Skeletal muscle satellite cell (primary cell): ENCODE measurements around the gene FREY1.
A peak's percentile ranks its signal among the peaks of the same experiment; 100 is the strongest.
"Not testable (repeated sequence)": the region's sequence is repeated elsewhere in the genome, so short reads cannot be mapped to it uniquely, and the experiment has no call there.

Experiments used
- H3K27me3 ChIP-seq: 2 replicates; pipeline ENCODE4 v1.7.0; 2013; ENCODE audit warnings: low read length; ENCODE audit not compliant: control insufficient read depth, insufficient read depth
- H3K36me3 ChIP-seq: 2 replicates; pipeline ENCODE4 v1.7.0; 2013; ENCODE audit warnings: mild to moderate bottlenecking, control low read depth, low read length; ENCODE audit not compliant: insufficient read depth
- H3K4me1 ChIP-seq: 2 replicates; pipeline ENCODE4 v1.7.0; 2013; ENCODE audit warnings: low read length; ENCODE audit not compliant: control insufficient read depth, insufficient read depth
- H3K4me2 ChIP-seq: 2 replicates; pipeline ENCODE4 v1.7.0; 2013; ENCODE audit warnings: mild to moderate bottlenecking, low read length
- H3K4me3 ChIP-seq: 2 replicates; pipeline ENCODE4 v1.7.0; 2013; ENCODE audit warnings: low read length
- H3K9ac ChIP-seq: 2 replicates; pipeline ENCODE4 v1.7.0; 2013; ENCODE audit warnings: mild to moderate bottlenecking, low read depth, low read length, moderate library complexity
- H3K9me3 ChIP-seq: replicated peaks from 2 replicates; pipeline ENCODE4 v1.7.0; 2013; ENCODE audit warnings: mild to moderate bottlenecking, control low read depth, low read length

FREY1 gene

DNA sequence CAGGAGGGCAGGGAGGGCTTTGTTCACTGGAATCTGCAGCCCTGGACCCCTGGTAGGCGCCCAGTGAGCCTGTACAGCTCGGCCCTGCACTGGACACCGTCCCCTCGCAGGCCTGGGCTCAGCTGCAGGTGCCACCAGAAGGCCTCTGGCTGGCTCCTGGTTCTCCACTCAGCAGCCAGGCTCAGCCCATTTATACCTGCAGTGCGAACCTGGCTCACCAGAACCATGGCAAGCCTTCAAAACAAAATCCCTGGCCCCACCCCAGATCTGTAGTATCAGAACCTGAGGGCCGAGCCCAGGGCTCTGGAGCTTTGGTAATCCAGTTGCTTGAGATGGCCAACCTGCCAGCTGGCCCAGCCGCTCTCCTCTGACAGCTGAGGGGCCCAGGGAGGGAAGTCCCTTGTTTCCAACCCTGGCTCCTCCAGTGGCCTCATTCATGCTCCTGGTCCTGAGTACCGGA is 870 bp upstream of the FREY1 start:
- no peak overlapping the region for H3K4me2 ChIP-seq
- H3K4me1 ChIP-seq, result no peaks in the 10 kb centered on the region
- H3K36me3 ChIP-seq, result peaks cover 20% of the 10 kb centered on the region
- no peak overlapping the region for H3K9ac ChIP-seq
- no peak overlapping the region for H3K4me3 ChIP-seq
- no peaks in the 10 kb centered on the region for H3K9me3 ChIP-seq
- no peaks in the 10 kb centered on the region for H3K27me3 ChIP-seq

DNA sequence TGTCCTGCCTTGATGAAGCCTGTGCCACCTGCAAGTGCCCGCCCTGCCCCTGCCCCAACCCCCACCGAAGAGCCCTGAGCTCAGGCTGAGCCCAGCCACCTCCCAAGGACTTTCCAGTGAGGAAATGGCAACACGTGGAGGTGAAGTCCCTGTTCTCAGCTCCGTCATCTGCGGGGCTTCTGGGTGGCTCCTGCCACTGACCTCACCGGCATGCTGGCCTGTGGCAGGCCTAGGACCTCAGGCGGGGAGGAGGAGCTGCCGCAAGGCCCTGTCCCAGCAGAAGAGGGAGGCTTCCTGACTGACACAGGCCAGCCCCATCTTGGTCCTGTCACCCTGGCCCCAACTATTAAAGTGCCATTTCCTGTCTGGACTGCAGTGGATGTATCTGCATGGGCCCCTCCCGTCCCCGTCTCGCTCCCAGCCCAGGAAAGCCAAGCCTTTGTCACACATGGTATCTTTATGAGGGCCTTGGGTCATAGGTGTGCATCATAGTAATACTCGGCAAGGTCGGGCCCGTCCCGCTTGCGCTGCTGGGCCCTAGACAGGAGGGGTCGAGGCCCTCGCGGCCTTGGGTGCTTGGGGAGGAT is 882 bp downstream of the FREY1 start:
- Histone ChIP-seq H3K27me3 (peaks cover 4% of the 10 kb centered on the region), H3K4me1 (no peaks in the 10 kb centered on the region), H3K9me3 (no peaks in the 10 kb centered on the region), H3K4me3 (no peak overlapping the region), H3K9ac (no peak overlapping the region), H3K36me3 (peaks cover 15% of the 10 kb centered on the region), H3K4me2 (no peak overlapping the region)

DNA sequence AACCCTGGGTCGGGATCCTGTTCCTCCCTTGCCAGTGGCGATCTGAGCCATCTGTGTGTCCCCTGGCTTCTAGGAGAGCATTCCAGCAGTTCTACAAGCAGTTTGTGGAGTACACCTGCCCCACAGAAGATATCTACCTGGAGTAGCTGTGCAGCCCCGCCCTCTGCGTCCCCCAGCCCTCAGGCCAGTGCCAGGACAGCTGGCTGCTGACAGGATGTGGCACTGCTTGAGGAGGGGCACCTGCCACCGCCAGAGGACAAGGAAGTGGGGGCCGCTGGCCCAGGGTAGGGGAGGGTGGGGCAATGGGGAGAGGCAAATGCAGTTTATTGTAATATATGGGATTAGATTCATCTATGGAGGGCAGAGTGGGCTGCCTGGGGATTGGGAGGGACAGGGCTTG is 1.5 kb downstream of the FREY1 start:
- H3K27me3 ChIP-seq, result not testable (repeated sequence)

DNA sequence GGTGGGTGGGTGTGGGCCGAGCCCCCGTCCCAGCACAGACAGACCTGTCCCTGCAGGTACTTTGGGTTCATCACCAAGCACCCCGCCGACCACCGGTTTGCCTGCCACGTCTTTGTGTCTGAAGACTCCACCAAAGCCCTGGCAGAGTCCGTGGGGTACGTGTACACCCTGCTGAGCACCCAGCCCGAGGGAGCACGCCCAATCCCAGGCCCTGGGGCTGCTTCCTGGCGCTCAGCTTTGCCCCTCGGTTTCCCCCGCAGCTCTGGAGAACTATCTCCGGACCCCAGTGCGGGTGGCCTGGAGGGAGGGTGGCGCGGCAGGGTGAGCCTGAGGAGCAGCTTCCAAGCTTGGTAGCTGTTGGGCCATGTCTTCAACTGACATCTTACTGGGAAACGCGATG is 2.0 kb downstream of the FREY1 start:
- Histone ChIP-seq H3K9ac (no peak overlapping the region), H3K9me3 (no peaks in the 10 kb centered on the region), H3K27me3 (peaks cover 13% of the 10 kb centered on the region), H3K4me3 (no peak overlapping the region), H3K4me2 (no peak overlapping the region), H3K4me1 (peaks cover 9% of the 10 kb centered on the region), H3K36me3 (peaks cover 7% of the 10 kb centered on the region)

More for the DNA sequence above, 1.5 kb downstream of the FREY1 start:
- not testable (repeated sequence) for H3K9me3 ChIP-seq, H3K4me3 ChIP-seq, H3K9ac ChIP-seq, H3K36me3 ChIP-seq, H3K4me1 ChIP-seq, H3K4me2 ChIP-seq

DNA sequence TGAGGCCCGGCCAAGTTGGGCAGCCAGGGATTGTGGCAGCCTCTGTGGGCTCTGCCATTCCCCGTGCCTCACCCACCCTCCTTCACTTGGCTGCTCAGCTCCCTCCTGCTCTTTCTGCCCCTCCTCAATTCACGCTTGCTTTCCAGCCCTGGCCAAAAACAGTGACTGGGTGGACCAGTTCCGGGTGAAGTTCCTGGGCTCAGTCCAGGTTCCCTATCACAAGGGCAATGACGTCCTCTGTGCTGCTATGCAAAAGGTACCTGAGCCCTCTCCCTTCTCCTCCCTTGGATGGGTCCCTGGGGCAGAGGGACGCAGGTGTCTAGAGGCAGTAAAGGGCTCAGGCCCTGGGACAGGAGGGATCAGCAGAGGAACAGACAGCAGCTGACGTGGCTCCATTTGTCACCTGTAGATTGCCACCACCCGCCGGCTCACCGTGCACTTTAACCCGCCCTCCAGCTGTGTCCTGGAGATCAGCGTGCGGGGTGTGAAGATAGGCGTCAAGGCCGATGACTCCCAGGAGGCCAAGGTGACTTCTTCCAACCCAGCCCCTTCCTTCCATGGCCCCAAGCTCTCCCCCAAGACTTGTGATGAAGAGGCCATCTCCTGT is 2.7 kb downstream of the FREY1 start:
- Histone ChIP-seq H3K4me1 (peaks cover 12% of the 10 kb centered on the region), H3K9ac (no peak overlapping the region), H3K36me3 (peaks cover under 1% of the 10 kb centered on the region), H3K4me3 (no peak overlapping the region), H3K4me2 (no peak overlapping the region), H3K9me3 (no peaks in the 10 kb centered on the region), H3K27me3 (peaks cover 13% of the 10 kb centered on the region)

DNA sequence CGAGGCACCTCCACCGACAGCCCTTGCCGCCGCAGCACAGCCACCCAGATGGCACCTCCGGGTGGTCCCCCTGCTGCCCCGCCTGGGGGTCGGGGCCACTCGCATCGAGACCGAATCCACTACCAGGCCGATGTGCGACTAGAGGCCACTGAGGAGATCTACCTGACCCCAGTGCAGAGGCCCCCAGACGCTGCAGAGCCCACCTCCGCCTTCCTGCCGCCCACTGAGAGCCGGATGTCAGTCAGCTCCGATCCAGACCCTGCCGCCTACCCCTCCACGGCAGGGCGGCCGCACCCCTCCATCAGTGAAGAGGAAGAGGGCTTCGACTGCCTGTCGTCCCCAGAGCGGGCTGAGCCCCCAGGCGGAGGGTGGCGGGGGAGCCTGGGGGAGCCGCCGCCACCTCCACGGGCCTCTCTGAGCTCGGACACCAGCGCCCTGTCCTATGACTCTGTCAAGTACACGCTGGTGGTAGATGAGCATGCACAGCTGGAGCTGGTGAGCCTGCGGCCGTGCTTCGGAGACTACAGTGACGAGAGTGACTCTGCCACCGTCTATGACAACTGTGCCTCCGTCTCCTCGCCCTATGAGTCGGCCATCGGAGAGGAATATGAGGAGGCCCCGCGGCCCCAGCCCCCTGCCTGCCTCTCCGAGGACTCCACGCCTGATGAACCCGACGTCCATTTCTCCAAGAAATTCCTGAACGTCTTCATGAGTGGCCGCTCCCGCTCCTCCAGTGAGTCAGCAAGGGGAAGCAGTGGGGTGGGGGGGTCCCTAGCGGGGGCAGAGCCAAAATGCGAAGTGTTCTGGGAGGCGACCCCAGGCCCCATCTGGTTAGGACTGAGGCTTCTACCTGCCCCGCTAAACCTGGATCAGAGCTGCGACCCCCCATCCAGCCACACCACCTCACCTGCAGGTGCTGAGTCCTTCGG is 4.4 kb downstream of the FREY1 start:
- Histone ChIP-seq H3K9me3 (no peaks in the 10 kb centered on the region), H3K4me2 (no peak overlapping the region), H3K27me3 (peaks cover 25% of the 10 kb centered on the region), H3K4me3 (no peak overlapping the region), H3K9ac (no peak overlapping the region), H3K4me1 (peaks cover 15% of the 10 kb centered on the region), H3K36me3 (no peaks in the 10 kb centered on the region)

DNA sequence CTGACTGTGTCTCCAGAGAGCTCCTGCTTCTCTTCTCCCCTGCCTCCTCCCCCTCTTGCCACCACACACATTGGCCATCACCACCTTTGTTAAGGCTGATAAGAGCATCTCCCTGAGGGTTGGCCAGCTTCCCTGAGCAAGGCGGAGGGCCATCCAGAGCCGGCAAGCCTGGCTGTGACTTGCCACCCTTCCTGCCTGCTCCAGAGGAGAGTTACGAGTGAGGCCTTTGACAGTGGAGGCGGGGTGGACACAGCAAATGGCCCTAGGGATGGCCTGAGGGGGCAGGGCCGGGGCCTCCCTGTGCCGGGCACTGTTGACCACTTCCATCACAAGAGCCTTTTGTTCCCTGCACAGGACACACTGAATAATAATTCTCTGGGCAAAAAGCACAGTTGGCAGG is 5.4 kb downstream of the FREY1 start:
- no peak overlapping the region for H3K4me2 ChIP-seq
- H3K9me3 ChIP-seq, result no peaks in the 10 kb centered on the region
- peaks cover 15% of the 10 kb centered on the region for H3K4me1 ChIP-seq
- peaks cover 36% of the 10 kb centered on the region for H3K27me3 ChIP-seq
- no peak overlapping the region for H3K9ac ChIP-seq
- no peaks in the 10 kb centered on the region for H3K36me3 ChIP-seq
- no peak overlapping the region for H3K4me3 ChIP-seq

DNA sequence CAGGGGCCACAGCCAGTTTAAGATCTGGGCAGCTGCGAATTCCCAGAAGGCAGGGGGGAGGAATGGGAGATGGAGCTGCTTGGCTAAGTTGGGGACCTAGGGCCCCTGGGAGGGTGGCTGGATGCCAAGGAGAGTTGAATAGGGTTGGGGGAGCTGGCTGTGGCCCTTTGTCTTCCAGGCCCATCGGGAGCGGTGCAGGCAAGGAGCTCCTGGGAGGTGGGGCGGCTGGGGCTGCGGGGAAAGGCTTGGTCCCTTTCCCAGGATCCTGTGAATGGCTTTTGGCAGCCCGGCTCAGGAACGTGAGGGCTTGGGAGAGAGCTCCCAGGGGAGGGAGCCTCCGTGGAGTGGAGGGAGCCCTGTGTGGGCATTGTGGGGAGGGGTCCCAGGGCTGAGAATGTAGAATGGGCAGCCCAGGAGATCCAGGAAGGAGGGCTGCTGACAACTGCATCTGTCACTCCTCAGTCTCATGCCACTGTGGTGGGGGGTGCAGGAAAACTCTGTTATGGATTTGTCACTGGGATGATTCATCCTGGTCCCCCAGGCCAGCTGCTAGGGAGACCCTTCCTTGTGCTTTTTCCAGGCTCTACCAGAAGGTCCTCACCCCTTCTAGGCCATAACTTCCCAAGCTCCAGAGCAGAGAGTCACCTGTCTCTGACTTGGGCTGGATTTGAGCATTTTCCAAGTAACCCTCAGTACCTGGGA is 6.0 kb downstream of the FREY1 start:
- Histone ChIP-seq H3K4me1 (peaks cover 15% of the 10 kb centered on the region), H3K9ac (no peak overlapping the region), H3K9me3 (no peaks in the 10 kb centered on the region), H3K27me3 (peaks cover 41% of the 10 kb centered on the region), H3K36me3 (no peaks in the 10 kb centered on the region), H3K4me3 (peak overlapping the region; percentile 81), H3K4me2 (peak overlapping the region; percentile 95)

DNA sequence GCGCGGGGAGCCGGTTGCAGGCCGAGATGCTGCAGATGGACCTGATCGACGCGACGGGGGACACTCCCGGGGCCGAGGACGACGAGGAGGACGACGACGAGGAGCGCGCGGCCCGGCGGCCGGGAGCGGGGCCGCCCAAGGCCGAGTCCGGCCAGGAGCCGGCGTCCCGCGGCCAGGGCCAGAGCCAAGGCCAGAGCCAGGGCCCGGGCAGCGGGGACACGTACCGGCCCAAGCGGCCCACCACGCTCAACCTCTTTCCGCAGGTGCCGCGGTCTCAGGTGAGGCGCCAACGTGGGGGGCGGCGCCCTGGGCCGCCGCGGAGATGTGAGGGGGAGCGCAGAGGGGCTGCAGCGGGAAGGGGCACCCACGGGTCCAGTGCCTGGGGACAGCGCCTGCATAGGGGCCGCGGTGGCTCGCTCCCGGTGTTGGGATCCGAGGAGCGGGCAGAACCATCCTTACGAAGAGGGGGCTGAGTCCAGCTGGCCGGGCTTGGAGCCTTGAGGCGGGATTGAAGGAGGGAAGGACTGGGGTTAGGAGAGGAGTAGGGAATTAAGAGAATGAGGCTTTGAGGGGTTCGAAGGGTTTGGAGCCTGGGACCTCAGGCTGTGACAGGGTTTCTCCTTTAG is 6.8 kb downstream of the FREY1 start:
- Histone ChIP-seq H3K4me3 (peak overlapping the region; percentile 81), H3K4me2 (peak overlapping the region; percentile 95), H3K27me3 (peaks cover 46% of the 10 kb centered on the region), H3K9ac (peak overlapping the region; percentile 27), H3K4me1 (peaks cover 15% of the 10 kb centered on the region)
- H3K9me3 ChIP-seq, H3K36me3 ChIP-seq: not testable (repeated sequence)

DNA sequence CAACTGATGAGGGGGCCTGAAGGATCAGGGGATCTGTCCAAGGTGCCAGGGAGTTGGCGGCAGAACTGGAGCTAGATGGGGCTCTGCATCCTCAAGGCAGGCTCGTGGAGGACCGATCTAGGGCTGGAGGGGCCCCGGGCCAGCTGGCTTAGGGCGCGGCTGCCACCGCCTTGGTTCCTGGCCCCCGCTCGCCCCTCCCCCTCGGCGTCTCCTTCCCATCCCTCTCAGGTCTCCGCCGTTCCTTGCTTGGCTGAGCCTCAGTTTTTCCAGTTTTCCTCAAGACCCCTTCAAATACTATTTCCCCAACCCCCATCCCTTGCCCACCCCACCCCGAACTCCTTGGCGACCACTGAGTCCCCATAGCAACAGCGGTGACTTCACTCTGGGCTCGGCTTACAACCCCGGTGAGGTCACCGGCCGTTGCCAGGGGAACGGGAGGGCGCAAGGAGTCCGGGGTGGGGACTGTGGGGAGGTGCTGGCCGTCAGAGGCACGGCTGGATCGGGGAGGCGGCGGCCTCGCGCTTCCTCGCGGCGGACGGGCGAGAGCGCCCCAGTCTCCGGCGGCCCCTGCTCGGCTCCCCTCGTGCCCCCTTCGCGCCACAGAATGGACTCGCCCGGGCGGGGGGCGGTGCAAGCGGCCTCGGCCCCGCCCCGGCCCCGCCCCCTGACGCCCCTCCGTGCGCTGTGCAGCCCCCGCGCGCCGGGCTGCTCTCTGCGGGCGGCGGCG is 7.5 kb downstream of the FREY1 start:
- H3K27me3 ChIP-seq, result peaks cover 51% of the 10 kb centered on the region
- H3K4me3 ChIP-seq, result peak overlapping the region; percentile 81
- H3K9me3 ChIP-seq, result no peaks in the 10 kb centered on the region
- H3K4me1 ChIP-seq, result peaks cover 15% of the 10 kb centered on the region
- no peaks in the 10 kb centered on the region for H3K36me3 ChIP-seq
- peak overlapping the region; percentile 78 for H3K9ac ChIP-seq
- H3K4me2 ChIP-seq, result peak overlapping the region; percentile 95
